Activated CD8-positive, alpha-beta T cell treated with anti-CD3 and anti-CD28 coated beads for 36 hours (primary cell): ENCODE results near the gene DDR2. TPM values are rescaled to one million over a fixed set of nuclear protein-coding genes. Genes with fewer than 3 reads are reported as not detected.
"Not testable (repeated sequence)": the region's sequence is repeated elsewhere in the genome, so short reads cannot be mapped to it uniquely, and the experiment has no call there.

Experiments used
- ATAC-seq: fragments of 200-7000 bp; cut with Tn5 transposase; one replicate; pipeline ENCODE4 v1.10.0; 2021; ENCODE audit warnings: mild to moderate bottlenecking, moderate library complexity
- CTCF ChIA-PET: fragments of 350-600 bp; sonication (Branson Sonifier 250); formaldehyde crosslinking; loops from one replicate; lab custom pipeline; 2021; ENCODE audit warnings: antibody characterized with exemption; lab: Charles Lee
- POLR2A ChIA-PET: fragments of 350-600 bp; sonication (Branson Sonifier 250); formaldehyde crosslinking; loops from one replicate; lab custom pipeline; 2021; ENCODE audit warnings: antibody characterized with exemption; lab: Charles Lee
- DNase-seq: peaks from one replicate; pipeline ENCODE4 v3.0.0-alpha.2; 2020
- H3K27ac Mint-ChIP-seq: one replicate; pipeline ENCODE4 v1.8.0; 2021; ENCODE audit warnings: mild to moderate bottlenecking, mixed read lengths
- H3K27me3 Mint-ChIP-seq: one replicate; pipeline ENCODE4 v1.8.0; 2021; ENCODE audit warnings: mixed read lengths
- H3K36me3 Mint-ChIP-seq: one replicate; pipeline ENCODE4 v1.8.0; 2021; ENCODE audit warnings: low read depth, mixed read lengths
- H3K4me1 Mint-ChIP-seq: one replicate; pipeline ENCODE4 v1.8.0; 2021; ENCODE audit warnings: low read depth, mixed read lengths
- H3K4me3 Mint-ChIP-seq: one replicate; pipeline ENCODE4 v1.8.0; 2021; ENCODE audit warnings: mild to moderate bottlenecking, moderate library complexity, mixed read lengths
- H3K9me3 Mint-ChIP-seq: one replicate; pipeline ENCODE4 v1.8.0; 2021; ENCODE audit warnings: mixed read lengths
- intact Hi-C: fragments of 100-400 bp; cut with micrococcal nuclease; formaldehyde crosslinking; loops from one replicate; pipeline ENCODE4 v1.10.0; 2022
- total RNA-seq, 2 experiments: library from RNA; stranded (reverse); gene quantifications; one replicate each; pipeline ENCODE4 v1.2.3, GENCODE V29; 2021
- TF ChIP-seq, protein P1 (sequence below): fragments of 200-600 bp; IDR thresholded peaks from one replicate; pipeline ENCODE4 v1.8.0; 2022; ENCODE audit warnings: antibody characterized with exemption, mild to moderate bottlenecking

Gene DDR2
- total RNA-seq, 2 experiments from 2014 or later = 0.31 to 0.45 TPM

GRCh38 chr1:162734047-162734446 lies 101.8 kb downstream of the DDR2 start:
- H3K27me3 Mint-ChIP-seq = peaks cover 5% of the 10 kb centered on the region
- DNase-seq = no peak
- POLR2A ChIA-PET = no interaction called here
- CTCF ChIA-PET = no interaction called here
- ATAC-seq = no peak
- intact Hi-C loops = no loop called here
- H3K36me3 Mint-ChIP-seq = no peaks in the 10 kb centered on the region
- TF ChIP-seq, protein P1, sequence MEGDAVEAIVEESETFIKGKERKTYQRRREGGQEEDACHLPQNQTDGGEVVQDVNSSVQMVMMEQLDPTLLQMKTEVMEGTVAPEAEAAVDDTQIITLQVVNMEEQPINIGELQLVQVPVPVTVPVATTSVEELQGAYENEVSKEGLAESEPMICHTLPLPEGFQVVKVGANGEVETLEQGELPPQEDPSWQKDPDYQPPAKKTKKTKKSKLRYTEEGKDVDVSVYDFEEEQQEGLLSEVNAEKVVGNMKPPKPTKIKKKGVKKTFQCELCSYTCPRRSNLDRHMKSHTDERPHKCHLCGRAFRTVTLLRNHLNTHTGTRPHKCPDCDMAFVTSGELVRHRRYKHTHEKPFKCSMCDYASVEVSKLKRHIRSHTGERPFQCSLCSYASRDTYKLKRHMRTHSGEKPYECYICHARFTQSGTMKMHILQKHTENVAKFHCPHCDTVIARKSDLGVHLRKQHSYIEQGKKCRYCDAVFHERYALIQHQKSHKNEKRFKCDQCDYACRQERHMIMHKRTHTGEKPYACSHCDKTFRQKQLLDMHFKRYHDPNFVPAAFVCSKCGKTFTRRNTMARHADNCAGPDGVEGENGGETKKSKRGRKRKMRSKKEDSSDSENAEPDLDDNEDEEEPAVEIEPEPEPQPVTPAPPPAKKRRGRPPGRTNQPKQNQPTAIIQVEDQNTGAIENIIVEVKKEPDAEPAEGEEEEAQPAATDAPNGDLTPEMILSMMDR = no peak
- no peak overlapping the region for H3K4me3 Mint-ChIP-seq
- H3K27ac Mint-ChIP-seq = no peak overlapping the region
- no peaks in the 10 kb centered on the region for H3K4me1 Mint-ChIP-seq
- H3K9me3 Mint-ChIP-seq = no peaks in the 10 kb centered on the region

DNA sequence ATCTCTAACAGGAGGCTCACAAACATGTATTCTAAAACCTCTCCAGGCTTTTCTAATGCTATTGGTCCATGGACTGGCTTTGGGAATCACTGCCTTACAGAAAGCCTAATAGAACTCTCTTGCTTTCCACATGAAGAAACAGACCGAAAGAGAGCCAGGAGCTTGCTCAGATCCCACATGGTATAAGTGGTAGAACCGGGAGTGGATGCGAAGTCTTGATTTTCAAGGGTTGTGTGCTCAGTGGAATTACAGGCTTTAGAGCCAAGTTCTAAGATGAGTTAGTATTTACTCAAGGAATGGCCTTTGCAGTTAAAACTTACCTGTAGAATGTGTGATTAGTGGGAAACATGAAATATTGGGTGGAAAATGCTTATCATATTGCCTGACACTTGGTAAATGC lies 103.9 kb downstream of the DDR2 start:
- TF ChIP-seq, protein P1 = no peak
- H3K36me3 Mint-ChIP-seq = no peaks in the 10 kb centered on the region
- no peaks in the 10 kb centered on the region for H3K4me1 Mint-ChIP-seq
- ATAC-seq (no peak), DNase-seq (no peak)
- no peak overlapping the region for H3K27ac Mint-ChIP-seq
- H3K4me3 Mint-ChIP-seq = no peak overlapping the region
- intact Hi-C loops = no loop called here
- CTCF ChIA-PET = no interaction called here
- POLR2A ChIA-PET = no interaction called here
- no peaks in the 10 kb centered on the region for H3K9me3 Mint-ChIP-seq
- H3K27me3 Mint-ChIP-seq = peaks cover 5% of the 10 kb centered on the region

DNA sequence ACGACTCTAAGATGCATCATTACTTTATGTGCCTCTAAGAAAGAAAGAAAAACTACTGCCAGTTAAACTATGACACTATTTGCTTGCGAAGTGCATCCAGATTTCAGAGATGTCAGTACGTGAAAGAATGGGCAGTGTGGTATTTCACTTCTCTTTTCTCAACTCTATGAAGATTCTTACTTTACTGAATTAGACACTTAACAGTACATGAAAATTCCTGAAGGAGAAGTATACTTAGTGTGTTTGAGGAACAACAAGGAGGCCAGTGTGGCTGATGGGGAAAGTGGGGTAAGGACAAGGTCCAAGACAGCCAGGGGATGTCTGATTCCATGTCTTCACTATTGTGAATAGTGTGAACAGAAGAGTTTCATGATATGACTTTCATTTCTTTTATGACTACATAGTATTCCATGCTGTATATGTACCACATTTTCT lies 104.4 kb downstream of the DDR2 start:
- Mint-ChIP-seq H3K27ac (no peak overlapping the region), H3K4me1 (no peaks in the 10 kb centered on the region), H3K36me3 (no peaks in the 10 kb centered on the region), H3K27me3 (peaks cover 5% of the 10 kb centered on the region), H3K4me3 (no peak overlapping the region), H3K9me3 (no peaks in the 10 kb centered on the region)
- CTCF ChIA-PET = no interaction called here
- intact Hi-C loops = no loop called here
- TF ChIP-seq, protein P1 = no peak
- POLR2A ChIA-PET = no interaction called here
- ATAC-seq = no peak
- DNase-seq = no peak

DNA sequence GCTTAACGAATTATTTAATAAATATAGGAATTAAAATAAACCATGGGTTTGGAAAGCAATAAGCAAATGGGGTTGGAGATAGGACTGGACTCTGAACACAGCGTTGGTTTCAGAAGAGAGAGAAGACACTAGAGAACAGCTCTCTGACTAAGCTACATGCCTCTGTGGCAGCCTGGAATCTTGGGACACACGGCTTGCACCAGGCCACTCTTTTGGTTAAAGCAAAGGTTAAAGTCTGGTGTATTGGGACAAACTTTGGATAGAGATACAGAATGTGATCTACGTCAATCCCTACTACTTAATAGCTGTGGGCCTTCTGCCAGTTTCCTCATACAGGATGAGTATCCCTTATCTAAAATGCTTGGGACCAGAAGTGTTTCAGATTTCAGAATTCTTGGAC lies 108.5 kb downstream of the DDR2 start:
- ATAC-seq = no peak
- Mint-ChIP-seq H3K36me3 (no peaks in the 10 kb centered on the region), H3K4me3 (no peak overlapping the region), H3K4me1 (no peaks in the 10 kb centered on the region), H3K9me3 (no peaks in the 10 kb centered on the region), H3K27me3 (peaks cover 5% of the 10 kb centered on the region), H3K27ac (no peak overlapping the region)
- ChIA-PET POLR2A (no interaction called here), CTCF (no interaction called here)
- intact Hi-C loops = no loop called here
- TF ChIP-seq, protein P1 = no peak
- DNase-seq = no peak

DNA sequence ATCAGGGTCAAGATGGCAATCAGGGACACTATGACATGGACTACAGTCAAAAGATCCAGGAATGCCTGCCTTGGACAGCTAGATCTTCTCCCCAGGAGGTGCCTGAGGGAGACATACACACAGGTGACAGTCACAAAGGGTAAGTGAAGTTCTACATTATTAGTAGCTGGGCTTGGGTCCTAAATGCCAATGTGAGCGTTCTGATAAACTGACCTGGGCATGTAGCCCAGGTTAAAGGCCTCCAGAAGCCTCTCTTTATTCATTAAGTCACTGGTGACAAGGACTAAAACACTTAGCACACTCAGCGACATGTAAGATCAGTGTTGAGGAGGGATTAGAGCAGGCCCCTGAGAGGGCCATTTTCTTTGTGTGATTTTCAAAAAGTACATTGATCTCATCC lies 109.3 kb downstream of the DDR2 start:
- TF ChIP-seq, protein P1 = no peak
- H3K27ac Mint-ChIP-seq = no peak overlapping the region
- intact Hi-C loops = no loop called here
- no peak for ATAC-seq
- ChIA-PET CTCF (no interaction called here), POLR2A (no interaction called here)
- peaks cover 2% of the 10 kb centered on the region for H3K27me3 Mint-ChIP-seq
- H3K9me3 Mint-ChIP-seq = no peaks in the 10 kb centered on the region
- no peak for DNase-seq
- no peaks in the 10 kb centered on the region for H3K4me1 Mint-ChIP-seq
- no peaks in the 10 kb centered on the region for H3K36me3 Mint-ChIP-seq
- H3K4me3 Mint-ChIP-seq = no peak overlapping the region

DNA sequence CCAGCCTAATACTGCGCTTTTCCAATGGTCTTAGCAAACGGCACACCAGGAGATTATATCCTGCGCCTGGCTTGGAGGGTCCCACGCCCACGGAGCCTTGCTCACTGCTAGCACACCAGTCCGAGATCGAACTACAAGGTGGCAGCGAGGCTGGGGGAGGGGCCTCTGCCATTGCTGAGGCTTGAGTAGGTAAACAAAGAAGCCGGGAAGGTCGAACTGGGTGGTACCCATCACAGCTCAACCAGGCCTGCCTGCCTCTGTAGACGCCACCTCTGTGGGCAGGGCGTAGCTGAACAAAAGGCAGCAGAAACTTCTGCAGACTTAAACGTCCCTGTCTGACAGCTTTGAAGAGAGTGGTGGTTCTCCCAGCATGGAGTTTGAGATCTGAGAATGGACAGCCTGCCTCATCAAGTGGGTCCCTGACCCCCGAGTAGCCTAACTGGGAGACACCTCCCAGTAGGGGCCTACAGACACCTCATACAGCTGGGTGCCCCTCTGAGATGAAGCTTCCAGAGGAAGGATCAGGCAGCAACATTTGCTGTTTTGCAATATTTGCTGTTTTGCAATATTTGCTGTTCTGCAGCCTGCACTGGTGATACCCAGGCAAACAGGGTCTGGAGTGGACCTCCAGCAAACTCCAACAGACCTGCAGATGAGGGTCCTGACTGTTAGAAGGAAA lies 114.1 kb downstream of the DDR2 start:
- H3K4me1 Mint-ChIP-seq, CTCF ChIA-PET, POLR2A ChIA-PET, ATAC-seq, H3K4me3 Mint-ChIP-seq, intact Hi-C loops, H3K36me3 Mint-ChIP-seq, H3K27ac Mint-ChIP-seq, H3K9me3 Mint-ChIP-seq, DNase-seq, H3K27me3 Mint-ChIP-seq: not testable (repeated sequence)
